Measurements from ENCODE around the gene HERC2. TPM values are rescaled to one million over a fixed set of nuclear protein-coding genes. Genes with fewer than 3 reads are reported as not detected.

Gene HERC2
- total and polyA plus RNA-seq, 2 of the 13 experiments (the other 11 are each of a cell fraction or from before 2014, with no cell fraction given) = 17.6 to 24.8 TPM

GRCh38 chr15:28185148-28185895 is 136.7 kb downstream of the HERC2 start:
- no peak for FAIRE-seq

More at GRCh38 chr15:28185148-28185895, 136.7 kb downstream of the HERC2 start:
- Histone ChIP-seq H2AFZ (ENCODE audit: low read length) (no peak overlapping the region), H4K20me1 (ENCODE audit: insufficient read depth, low read length) (no peaks in the 10 kb centered on the region), H3K4me3 (replicated peaks in 1 of 3; ENCODE audit: insufficient read depth in 1 of 3, low read depth in 2 of 3, low read length in 3 of 3) (no peak overlapping the region), H3K4me1 (ENCODE audit: insufficient read depth, low read length) (no peaks in the 10 kb centered on the region), H3K79me2 (ENCODE audit: insufficient read depth, low read length) (no peaks in the 10 kb centered on the region), H3K27me3 (ENCODE audit: control insufficient read depth in 1 of 2, insufficient read depth in 2 of 2, low read length in 2 of 2) (no peaks in the 10 kb centered on the region), H3K27ac (ENCODE audit: extremely low read length, insufficient read depth, low read length) (no peak overlapping the region), H3K4me2 (ENCODE audit: low read depth, low read length) (no peak overlapping the region), H3K9me3 (ENCODE audit: low read length) (no peaks in the 10 kb centered on the region), H3K36me3 (replicated peaks in 1 of 2; ENCODE audit: control insufficient read depth in 1 of 2, insufficient read depth in 2 of 2, low read length in 2 of 2) (peaks cover 3 to 47% of the 10 kb centered on the region in 2 experiments; a peak in 4 of 5 replicates), H3K9ac (ENCODE audit: insufficient read depth, low read depth, low read length) (no peak overlapping the region)
- ChIA-PET POLR2A (no interaction called here), CTCF (ENCODE audit: low intra/inter-chr PET ratio, low total read pairs) (no interaction called here)
- intact Hi-C loops (cut with micrococcal nuclease; ENCODE audit: unreplicated experiment) (no loop called here), in situ Hi-C loops (cut with HindIII; ENCODE audit: extremely low pct_ligation_motif_present, low pct_unique_long_range_greater_than_20kb) (no loop called here)
- TF ChIP-seq GATAD1 (CRISPR knock-in tag; IDR thresholded peaks at IDR 0.05) (no peak), RNF219 (CRISPR knock-in tag; IDR thresholded peaks at IDR 0.05) (no peak), MTERF4 (CRISPR knock-in tag; IDR thresholded peaks at IDR 0.05) (no peak), KDM6A (CRISPR knock-in tag; IDR thresholded peaks at IDR 0.05; ENCODE audit: low read depth) (no peak), ETV6 (CRISPR knock-in tag; conservative IDR thresholded peaks at IDR 0.05) (no peak), IKZF5 (CRISPR knock-in tag; IDR thresholded peaks at IDR 0.05) (no peak), STAG1 (CRISPR knock-in tag; IDR thresholded peaks at IDR 0.05) (no peak), RNF2 (conservative IDR thresholded peaks at IDR 0.05; ENCODE audit: low read depth) (no peak), TOPORS (CRISPR knock-in tag; IDR thresholded peaks at IDR 0.05) (no peak)
- TF ChIP-seq, protein P1, sequence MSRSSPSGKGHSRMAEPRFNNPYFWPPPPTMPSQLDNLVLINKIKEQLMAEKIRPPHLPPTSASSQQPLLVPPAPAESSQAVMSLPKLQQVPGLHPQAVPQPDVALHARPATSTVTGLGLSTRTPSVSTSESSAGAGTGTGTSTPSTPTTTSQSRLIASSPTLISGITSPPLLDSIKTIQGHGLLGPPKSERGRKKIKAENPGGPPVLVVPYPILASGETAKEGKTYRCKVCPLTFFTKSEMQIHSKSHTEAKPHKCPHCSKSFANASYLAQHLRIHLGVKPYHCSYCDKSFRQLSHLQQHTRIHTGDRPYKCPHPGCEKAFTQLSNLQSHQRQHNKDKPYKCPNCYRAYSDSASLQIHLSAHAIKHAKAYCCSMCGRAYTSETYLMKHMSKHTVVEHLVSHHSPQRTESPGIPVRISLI (CRISPR knock-in tag; IDR thresholded peaks at IDR 0.05; ENCODE audit: borderline replicate concordance) = no peak
- BruUV-seq (replicated peaks) = no TSS peak
- DNase-seq (ENCODE audit: low spot score) (no peak), ATAC-seq (no peak)
- 97% methylated on average over 9 of the region's 9 CpGs for WGBS (ENCODE audit: low lambda C conversion rate)

Measured in HepG2 (cell line).